Kidney tubule cell (primary cell): ENCODE results near the gene PCP4.

Source experiments
- DNase-seq: peaks from one replicate; pipeline ENCODE4 v3.0.0-alpha.2; 2018; ENCODE audit warnings: low spot score

The PCP4 gene

DNA sequence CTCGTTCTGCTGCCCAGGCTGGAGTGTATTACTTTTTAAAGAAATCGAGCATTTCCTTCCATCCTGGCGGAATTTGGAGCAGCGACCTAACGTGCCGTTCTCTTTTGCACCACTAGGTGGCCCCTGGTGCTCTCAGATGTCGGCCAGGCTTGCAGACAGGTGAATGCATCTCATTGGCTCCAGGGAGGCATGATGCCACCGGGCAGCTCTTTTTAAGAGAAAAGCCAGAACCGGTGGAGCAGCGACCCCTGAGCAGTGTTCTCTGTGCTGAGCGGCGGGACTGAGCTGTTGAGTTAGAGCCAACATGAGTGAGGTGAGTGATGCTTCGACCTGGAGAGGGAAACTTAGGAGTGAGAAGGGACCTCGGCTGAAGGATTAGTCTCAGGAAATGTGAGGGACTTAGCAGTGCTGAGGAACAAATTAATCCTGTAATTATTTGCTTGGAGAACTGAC is at the start of gene PCP4:
Gene PCP4, plus strand, starts transcription at position 241 of the 453 bp plus-strand sequence. Its CDS starts 64 bp downstream, at position 305.
- DNase-seq, result peak; percentile 64

DNA sequence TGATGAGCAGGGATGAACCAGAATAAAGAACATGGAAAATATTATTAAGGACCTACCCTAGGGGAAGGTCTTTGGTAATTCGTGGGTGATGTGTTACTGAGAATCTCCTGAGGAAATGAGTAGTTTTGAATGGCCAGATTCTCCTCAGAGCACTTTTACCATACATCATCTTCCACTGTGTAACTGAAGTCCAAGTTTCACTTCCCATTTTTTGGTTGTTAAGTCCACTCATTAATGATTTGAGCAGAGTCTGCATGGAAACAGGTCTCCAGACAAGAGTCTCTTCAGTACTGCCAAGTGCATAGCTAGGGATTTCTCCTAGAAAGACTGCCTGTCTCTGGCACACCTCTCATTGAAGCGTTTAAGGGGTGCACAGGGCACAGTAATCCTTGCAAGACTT is 48.7 kb upstream of the PCP4 start:
- DNase-seq, result no peak

DNA sequence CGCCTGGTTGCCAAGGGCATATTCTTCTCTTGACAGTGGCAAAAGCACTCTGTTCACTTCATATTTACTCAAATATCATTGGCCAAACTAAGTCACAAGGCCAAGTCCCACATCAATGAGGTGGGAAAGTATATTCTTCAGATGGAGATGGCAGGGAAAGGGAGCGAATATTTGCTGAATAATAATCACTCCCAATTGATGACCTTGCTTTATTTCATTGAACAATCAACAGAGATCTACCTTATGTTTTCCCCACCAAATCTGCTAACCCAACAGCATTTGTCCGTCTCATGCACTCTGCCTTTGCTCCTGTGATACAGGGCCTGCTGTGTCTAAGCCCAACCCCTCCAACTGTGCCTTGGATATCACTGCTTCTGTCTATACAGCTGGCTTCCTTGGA is 45.2 kb upstream of the PCP4 start:
- no peak for DNase-seq

DNA sequence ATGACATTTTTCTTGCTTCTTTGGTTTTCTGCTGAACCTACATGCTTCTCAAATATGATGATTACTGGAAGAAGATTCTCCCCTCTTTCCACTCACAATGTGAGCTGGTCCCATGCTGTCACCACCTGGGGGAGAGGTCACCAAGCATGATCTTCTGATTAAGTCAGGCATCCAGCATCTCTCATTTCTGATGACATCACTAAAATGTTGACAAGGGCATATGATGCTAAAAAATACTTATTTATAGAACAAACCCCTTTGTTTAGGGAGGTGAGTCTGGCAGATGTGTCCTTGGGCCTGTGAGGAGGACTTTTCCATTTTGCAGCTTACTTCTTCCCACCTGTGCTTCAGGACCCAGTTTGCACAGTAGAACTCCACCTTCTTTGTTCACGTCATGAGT is 42.0 kb upstream of the PCP4 start:
- no peak for DNase-seq

DNA sequence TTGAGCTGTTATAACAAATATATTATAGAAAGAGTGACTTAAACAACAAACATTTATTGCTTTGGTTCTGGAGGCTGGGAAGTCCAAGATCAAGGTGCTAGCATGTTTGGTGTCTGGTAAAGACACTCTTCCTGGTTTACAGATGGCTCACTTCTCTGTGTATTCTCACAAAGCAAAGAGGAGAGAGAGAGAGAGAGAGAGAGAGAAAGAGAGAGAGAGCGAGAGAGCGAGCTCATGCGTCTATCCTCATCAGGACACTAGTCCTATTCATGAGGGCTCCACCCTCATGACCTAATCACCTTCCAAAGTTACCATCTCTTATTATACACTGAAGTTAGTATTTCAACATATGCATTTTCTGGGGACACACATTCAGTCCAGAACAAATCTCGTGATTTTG is 32.7 kb upstream of the PCP4 start:
- DNase-seq, result no peak

DNA sequence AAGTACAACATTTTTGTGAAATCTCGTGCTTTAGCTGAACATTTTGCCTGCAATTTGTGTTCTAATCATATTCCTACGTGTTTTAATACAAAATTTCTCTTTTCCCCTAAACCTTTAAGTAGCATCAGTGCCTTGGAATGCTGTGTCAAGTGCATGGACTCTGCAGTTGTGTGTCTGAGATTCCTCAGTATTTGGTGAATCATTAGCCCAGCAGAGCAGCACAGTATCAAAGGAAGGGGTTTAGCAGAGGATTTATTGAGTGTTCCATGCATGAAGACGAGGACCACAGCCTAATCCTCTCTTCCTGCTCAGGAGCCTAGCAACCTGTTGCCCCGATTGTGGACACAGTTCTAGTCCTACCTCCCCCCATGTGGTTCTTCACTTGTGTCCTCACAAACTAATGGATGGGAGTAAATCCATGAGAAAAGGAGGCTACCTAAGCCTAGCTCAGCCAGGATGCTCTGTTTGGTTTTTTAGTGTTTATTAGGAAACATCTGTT is 29.3 kb upstream of the PCP4 start:
- peak; percentile 73 for DNase-seq

DNA sequence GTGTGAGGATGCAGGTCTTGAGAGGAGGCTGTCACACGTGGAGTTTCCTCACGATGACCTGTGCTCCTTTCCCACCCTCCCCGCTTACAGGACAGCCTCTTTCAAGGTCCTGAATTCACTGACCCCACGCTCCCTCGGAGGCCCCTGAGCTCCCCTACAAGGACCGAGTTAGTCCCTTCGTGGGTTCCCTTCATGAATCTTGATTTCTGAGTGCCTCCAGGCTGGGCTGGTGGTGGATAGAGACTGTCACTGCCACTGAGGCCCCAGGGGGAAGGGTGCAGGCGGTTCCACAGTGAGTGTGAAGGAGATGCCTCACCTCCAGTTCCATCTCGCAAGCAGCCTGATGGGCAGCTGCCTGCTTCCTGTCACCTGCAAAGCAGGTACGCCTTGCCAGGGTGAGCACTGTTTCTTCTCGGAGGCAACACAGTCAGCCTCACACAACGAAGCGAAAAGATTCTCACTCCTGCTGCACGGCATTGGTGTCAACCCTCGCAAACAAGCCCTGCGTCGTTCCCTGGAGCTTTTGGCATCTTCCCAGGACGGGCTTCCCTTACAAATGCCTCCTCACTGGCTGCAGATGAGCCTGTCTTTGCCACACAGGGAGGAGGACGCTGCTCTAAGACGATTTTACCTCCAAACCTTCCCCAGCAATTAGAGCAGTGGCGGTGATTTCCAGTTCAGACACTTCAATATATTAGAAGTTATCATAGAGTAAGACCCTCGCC is 26.7 kb upstream of the PCP4 start:
- no peak for DNase-seq

DNA sequence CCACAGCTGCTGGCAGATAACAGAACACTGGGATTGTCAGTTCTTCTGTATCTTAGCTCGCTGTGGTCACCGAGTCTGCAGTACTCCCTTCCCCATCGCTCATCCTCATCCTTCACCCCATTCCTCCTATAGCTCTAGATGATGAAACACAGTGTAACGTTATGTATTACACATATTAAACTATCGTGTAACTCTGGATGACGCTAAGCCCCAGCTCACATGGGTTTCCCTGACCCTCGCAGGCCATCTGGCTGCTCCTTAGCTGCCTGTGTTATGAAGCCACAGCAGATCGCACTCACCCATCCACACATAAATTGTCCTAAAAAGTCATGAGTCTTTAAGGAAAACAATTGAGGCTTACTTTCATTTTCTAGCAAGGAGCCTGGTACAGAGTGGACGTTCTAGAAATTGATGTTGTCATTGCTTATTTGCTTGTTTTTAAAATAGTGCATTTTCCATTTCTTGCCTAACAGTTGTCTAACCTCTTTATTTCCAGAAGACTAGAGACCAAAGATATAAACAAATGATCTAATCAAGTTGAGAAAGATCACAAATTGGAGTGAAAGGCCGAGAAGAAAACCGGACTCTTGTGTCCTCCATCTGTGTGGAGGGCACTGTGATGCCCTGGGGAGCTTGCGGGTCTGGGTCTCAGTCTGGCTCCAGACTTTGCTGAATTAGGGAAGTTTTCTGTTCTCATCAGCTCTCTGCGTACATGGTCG is 24.3 kb upstream of the PCP4 start:
- DNase-seq, result no peak

DNA sequence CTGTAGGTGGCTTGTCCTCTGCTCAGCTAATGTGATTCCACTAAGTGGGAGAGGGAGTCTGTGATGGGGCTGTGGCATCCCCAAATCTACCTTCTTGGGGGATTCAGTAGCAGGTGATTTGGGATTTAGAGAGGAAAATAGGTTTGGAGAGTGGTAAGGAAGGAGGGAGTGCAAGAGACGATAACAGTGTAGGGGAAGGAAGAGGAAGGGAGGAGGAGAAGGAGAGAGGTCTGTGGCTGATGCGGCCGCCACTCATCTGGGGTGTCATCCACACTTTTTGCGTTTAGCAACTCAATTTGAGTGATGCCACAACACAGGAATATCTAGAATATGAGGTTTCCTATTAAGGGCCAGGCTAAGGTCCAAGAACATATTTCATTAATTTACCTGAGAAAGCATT is 23.8 kb upstream of the PCP4 start:
- DNase-seq, result no peak

DNA sequence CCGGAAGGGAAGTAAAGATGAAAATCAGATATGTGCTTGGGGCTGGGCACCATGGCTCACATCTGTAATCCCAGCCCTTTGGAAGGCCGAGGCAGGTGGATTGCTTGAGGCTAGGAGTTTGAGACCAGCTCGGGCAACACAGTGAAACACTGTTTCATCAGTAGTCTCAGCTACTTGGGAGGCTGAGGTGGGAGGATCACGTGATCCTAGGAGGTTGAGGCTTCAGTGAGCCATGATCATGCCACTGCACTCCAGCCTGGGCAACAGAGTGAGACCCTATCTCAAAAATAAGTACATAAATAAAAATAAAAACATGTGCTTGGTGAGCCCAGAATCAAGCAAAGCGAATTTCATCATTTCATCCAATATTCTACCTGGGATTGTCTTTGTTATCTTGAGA is 23.3 kb upstream of the PCP4 start:
- DNase-seq, result no peak

DNA sequence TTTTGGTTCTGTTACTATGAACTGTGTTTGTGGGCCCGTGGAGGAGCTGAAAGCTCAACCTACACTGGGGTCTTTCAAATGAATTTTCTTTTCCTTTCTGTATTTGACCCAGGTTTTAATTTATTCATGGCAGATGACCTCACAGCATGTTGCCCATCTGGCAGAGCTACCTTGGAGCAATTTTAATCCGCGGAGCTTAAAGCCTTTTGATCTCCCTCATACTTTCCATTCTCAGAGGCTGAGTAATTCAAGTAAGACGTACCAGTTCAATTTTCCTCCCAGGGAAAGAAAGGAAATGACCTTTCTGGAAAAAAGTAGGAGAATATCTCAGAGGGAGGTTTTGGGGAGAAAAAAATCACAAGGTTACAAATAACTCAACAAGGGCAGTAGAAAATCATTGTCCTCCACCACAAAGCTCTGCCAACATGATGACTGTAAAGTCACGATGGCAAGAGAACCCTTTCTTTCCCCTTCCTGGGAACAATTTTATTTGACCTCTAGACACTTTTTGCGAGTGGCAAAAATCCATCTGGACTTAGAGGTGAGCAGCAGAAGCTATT is 21.6 kb upstream of the PCP4 start:
- peak; percentile 78 for DNase-seq

DNA sequence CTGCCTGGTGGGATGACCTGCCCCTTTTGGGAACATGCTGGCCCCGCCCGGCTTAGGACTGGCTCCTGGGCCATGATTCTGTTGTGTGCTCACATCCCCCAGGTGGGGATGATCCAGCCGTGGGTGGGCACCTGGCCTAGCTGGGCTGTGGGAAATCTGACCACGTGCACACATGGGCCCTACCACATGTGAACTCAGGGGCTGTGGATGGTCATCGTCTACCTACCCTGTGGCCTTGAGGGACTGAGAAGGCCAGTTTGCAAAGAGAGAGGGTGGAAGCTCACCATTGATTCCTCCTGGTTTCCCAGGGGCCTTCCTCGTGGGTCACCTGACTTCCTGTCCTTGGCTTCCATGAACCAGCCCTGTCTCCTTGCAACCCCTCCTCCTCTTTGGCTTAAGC is 19.4 kb upstream of the PCP4 start:
- no peak for DNase-seq

DNA sequence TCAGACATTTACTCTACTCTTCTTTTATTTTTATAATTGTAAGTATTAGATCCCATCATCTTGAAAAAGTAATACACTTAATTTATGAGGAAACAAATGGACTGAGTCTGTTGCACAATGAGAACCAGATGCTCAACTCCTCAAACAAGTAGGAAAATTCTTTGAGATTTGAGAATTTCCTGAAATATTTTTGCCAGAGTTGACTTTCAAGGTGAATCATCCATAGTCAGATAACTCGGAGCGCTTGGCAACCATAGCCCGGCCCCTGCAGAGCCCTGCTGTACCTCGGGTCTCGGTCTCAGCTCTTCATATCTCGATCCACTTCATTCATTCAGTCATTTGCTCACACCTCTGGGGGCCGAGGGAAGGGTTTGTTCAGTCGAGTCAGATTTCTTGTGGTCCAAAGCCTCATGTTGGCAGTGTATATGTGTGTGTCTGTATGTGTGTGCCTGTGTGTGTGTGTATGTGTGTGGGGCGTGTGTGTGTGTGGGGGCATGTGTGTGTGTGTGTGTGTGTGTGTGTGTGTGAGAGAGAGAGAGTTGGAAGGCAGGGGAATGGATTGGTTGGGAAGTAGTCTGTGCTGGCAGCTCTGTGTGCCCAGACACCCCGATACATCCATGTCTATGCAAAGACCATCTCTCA is 18.1 kb upstream of the PCP4 start:
- no peak for DNase-seq

DNA sequence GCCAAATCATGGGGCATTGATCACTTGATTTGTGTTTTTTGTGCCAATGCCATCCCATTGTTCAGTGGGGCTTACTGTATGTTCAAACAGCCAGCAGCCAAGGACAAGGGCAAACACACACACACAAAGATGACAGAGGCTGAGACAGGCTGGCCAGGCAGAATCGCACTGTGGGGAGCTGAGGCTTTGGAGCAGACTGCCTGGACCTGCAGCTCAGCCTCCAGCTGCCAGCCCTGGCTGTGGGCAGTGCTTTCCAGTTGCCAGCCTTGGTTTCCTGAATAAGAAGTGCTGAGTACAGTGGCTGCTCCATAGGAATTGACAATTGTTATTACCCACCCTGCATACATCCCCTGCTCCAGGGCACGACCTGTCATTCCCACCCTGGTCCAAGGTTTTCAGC is 16.9 kb upstream of the PCP4 start:
- DNase-seq, result no peak

DNA sequence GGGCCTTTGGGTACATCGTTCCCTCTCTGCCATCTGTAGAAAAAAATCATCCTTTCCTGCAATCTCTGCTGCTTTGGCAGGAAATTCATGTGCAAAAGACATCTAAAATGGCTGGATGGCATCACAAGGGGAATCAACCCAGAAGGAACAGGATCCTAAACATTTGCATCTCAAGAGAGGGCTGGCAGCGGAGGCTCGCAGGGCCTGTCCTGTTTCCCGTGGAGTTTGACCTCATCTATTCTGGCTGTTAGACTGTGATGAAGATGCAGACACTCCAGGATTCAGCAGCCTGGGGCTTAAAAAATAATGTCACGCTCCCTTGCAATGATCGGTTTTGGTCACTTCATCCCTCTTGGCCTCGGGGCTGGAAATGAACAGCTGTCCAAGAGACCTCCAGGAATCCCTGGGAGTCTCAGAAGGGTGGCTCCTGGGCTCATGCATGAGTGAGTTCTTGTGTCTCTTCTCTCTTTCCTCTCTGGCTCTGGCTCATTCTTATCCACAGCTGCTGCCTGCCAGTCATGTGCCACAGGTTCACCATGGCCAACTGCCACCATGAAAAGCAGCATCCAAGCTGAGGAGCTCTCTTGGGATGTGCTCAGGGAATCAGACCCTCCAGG is 16.1 kb upstream of the PCP4 start:
- no peak for DNase-seq

DNA sequence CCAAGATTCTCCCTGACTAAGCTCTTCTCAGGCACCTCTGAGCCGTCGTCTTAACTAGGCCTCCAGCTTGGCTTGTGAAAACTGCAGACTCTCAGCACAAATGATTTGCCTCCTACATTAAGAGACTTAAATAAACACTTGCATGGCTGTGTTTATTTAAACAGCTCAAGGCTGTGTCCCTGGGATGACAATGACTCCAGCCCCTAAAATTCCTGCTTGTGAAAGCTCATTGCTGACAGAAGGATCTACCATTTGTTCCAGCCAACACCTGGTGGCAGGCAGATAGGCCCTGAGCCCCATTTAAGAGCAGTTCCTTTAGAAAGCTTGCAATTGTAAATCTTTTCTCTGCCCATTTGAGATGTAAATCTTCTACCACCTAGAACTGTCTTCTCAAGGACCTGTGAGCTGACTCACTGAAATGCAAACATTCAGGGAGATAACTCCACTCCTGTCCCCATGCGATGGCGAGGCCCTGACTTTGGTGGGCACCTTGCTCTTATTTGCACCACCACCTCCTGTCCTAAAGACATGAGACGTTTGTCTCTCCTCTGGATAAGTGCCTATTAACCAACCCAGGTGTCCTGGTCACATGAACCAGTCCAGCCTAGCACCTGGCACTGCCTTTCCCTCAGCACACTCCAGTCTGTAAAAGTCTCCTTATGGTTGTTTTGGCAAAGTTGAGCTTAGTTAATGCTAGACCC is 15.1 kb upstream of the PCP4 start:
- DNase-seq, result no peak

DNA sequence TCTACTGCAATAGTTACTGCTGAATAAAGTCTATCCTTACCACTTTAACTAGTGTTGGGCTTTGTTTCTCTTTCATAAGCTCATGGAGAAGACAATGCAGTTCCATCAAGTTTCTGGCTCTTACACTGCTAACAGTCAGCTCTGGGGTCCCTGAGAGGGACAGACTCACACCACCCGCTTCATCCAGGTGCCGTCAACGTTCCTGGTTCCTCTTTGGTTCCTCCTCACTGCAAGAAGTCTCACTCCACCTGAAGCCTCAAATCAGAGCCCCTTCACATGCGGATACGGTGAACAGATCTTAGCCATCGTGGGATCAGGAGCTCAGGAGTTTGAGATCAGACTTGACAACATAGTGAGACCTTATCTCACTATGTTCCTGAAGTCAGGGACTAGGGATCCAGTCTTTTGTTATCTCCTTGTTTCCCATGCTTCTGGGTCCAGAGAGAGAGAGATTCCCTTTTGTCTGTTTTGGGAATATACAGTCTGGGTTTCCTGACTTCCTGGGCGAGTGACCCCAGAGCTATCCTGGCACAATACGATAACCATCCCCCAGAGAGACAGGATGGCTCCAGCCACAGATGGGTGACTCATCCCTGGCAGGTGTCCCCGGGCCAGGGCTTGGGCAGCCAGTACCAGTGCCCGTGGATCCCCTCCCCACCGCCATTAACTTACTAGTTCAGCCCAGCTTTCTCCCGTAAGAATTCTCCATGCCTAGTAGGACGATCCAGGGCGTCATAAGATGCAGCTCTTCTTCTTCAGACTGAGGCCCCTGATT is 14.3 kb upstream of the PCP4 start:
- peak; percentile 26 for DNase-seq

DNA sequence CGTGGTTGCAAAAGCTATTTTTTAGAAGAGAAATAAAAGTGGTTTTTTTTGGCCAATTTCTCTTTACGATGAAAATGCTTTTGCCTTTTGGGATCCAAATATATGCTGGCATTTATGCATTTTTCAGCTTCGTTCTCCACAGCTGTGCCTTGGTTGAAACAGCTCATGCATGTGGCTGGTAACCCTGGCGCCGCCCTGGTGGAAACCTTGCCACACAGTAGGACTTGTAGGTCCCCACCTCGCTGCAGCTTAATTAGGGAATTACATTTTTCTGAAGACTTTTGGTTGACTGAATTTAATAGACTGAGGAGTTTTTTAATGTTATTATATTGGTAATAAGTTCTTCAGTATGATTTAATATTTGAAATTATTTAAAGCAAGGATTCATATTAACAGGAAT is 12.7 kb upstream of the PCP4 start:
- DNase-seq, result no peak

DNA sequence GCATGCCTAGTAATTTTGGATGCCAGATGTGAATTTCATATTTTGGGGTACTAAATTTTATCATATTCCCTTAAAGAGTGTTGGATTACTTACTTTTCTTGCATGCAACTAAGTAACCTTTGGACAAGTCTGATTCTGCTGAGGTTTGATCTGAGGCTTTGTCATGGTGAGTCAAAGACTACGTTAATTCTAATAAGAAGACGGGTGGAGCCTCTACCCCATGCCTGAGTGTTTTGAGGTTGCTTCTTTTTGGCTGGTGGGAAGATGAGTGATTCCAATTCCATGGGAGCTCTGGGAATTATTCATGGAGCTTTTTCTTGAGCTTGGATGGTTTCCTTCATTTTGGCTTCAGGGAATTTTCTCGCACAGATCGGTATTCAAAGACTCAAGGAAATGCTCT is 11.6 kb upstream of the PCP4 start:
- DNase-seq, result no peak

DNA sequence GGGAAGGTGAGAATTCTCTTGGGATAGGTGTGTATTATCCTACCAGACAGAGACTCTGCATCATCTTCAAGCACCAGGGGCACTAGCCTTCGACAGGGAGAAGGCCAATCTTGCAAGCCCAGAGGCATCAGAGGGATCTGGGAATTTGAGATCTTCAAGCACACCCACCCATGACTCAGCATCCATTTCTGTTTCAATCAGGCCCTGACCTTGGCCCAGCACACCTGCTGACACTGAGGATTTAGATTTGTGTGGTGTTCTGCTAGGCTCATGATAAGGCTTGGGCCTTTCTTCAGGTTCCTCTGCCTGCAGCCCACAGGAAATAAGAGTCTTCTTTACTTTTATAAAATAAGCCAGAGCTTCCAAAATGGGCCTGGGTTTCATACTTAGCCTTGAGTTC is 6.6 kb upstream of the PCP4 start:
- DNase-seq, result no peak

DNA sequence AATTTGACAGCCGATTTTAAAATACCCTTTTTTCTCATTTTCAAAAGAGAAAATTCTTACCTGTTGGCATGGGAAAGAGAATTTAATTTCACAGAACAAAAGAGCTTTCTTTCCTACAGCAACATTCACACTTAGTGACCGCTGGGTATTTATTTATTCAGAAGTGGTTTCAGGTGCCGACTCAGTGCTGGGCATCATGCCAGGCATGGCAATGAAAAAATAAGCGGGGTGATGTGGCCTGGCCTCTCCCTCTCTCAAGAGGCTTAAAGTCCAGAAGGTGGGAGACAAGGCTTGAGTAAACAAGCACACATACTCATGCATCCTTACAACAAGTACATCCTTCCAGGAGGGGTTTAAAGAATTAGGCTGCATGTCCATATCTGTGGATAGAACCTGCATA is 4.1 kb upstream of the PCP4 start:
- peak; percentile 86 for DNase-seq
